Natural killer cell (primary cell): ENCODE data around the gene GPR25. TPM values are rescaled to one million over a fixed set of nuclear protein-coding genes. Genes with fewer than 3 reads are reported as not detected.

ENCODE experiments used
- ATAC-seq, 3 donors: fragments of 150-1000 bp in 2 of 3; fragments of 200-7000 bp in 1 of 3; cut with Tn5 transposase; 1 replicate in 1 of 3; 2 replicates in 2 of 3; pipeline ENCODE4 v1.10.0; 2021; ENCODE audit warnings: mild to moderate bottlenecking in 2 of 3, moderate library complexity in 2 of 3
- DNase-seq, 2 donors: peaks; one replicate each; pipeline versions ENCODE4 v3.0.0 to v3.0.0-alpha.2; 2013 to 2021; ENCODE audit warnings: mixed read lengths in 1 of 2
- H3K27ac ChIP-seq: one replicate; pipeline ENCODE4 v1.5.1; 2013; ENCODE audit warnings: mild to moderate bottlenecking, low read length
- H3K27me3 ChIP-seq: one replicate; pipeline ENCODE4 v1.6.1; 2013; ENCODE audit warnings: low read length; ENCODE audit not compliant: control insufficient read depth, insufficient read depth
- H3K36me3 ChIP-seq: one replicate; pipeline ENCODE4 v1.6.1; 2013; ENCODE audit warnings: low read length; ENCODE audit not compliant: control insufficient read depth, insufficient read depth
- H3K4me1 ChIP-seq: one replicate; pipeline ENCODE4 v1.6.1; 2013; ENCODE audit warnings: low read length; ENCODE audit not compliant: control insufficient read depth, insufficient read depth
- H3K4me3 ChIP-seq: one replicate; pipeline ENCODE4 v1.5.1; 2013; ENCODE audit warnings: low read length
- H3K9me3 ChIP-seq: one replicate; pipeline ENCODE4 v1.6.1; 2013; ENCODE audit warnings: low read length; ENCODE audit not compliant: control insufficient read depth, insufficient read depth
- H3K27ac Mint-ChIP-seq, 2 donors: one replicate each; pipeline ENCODE4 v1.8.0; 2022; ENCODE audit warnings: mild to moderate bottlenecking in 2 of 2, mixed read lengths in 2 of 2, moderate library complexity in 1 of 2
- H3K27me3 Mint-ChIP-seq, 2 donors: one replicate each; pipeline ENCODE4 v1.8.0; 2022; ENCODE audit warnings: low read depth in 2 of 2, mixed read lengths in 2 of 2
- H3K36me3 Mint-ChIP-seq: one replicate; pipeline ENCODE4 v1.8.0; 2022; ENCODE audit warnings: mixed read lengths
- H3K4me1 Mint-ChIP-seq, 2 donors: one replicate each; pipeline ENCODE4 v1.8.0; 2022; ENCODE audit warnings: mixed read lengths in 2 of 2
- H3K4me3 Mint-ChIP-seq: one replicate; pipeline ENCODE4 v1.8.0; 2022; ENCODE audit warnings: mild to moderate bottlenecking, moderate library complexity, mixed read lengths
- H3K9me3 Mint-ChIP-seq, 2 donors: one replicate each; pipeline ENCODE4 v1.8.0; 2022; ENCODE audit warnings: mixed read lengths in 2 of 2
- CTCF ChIP-seq: fragments of 200-600 bp; IDR thresholded peaks from one replicate; pipeline ENCODE4 v1.8.0; 2022; ENCODE audit warnings: antibody characterized with exemption
- WGBS: methylation state at CpG from one replicate; pipeline ENCODE4 v1.1.7; 2013; ENCODE audit warnings: missing lambda C conversion rate; ENCODE audit not compliant: insufficient coverage; 5-methylcytosine and 5-hydroxymethylcytosine counted together
- intact Hi-C: fragments of 100-400 bp; cut with micrococcal nuclease; formaldehyde crosslinking; loops from one replicate; pipeline ENCODE4 v1.14.2; 2022
- total RNA-seq, 4 donors: library from RNA; stranded (reverse); fragments of 120-200 nt in 1 of 4; gene quantifications; one replicate each; pipeline versions ENCODE4 v1.2.3 to v1.2.4, GENCODE V29; 2013 to 2022

GPR25 gene
- total RNA-seq, 3 donors from 2014 or later (not counting 1 experiment from before 2014, with no cell fraction given), result 2.1 to 9.4 (median 2.7) TPM

GRCh38 chr1:200856716-200857357 is 15.9 kb upstream of the GPR25 start:
- Mint-ChIP-seq H3K27ac (no peak overlapping the region), H3K4me1 (peaks cover 9 to 17% of the 10 kb centered on the region in 2 donors), H3K9me3 (no peaks in the 10 kb centered on the region), H3K27me3 (peaks cover 0 to 3% of the 10 kb centered on the region in 2 donors), H3K36me3 (no peaks in the 10 kb centered on the region), H3K4me3 (no peak overlapping the region)
- DNase-seq (no peak), ATAC-seq (no peak)
- 100% methylated on average over 1 of the region's 2 CpGs for WGBS
- Histone ChIP-seq H3K27me3 (no peaks in the 10 kb centered on the region), H3K4me1 (peaks cover 3% of the 10 kb centered on the region), H3K27ac (no peak overlapping the region), H3K4me3 (no peak overlapping the region), H3K36me3 (no peaks in the 10 kb centered on the region), H3K9me3 (no peaks in the 10 kb centered on the region)
- TF ChIP-seq CTCF, result no peak
- intact Hi-C loops, result no loop called here

- H3K4me1 Mint-ChIP-seq, result peaks cover 18 to 27% of the 10 kb centered on the region in 2 donors
- no peak for DNase-seq
- H3K4me3 ChIP-seq, result no peak overlapping the region
- no peaks in the 10 kb centered on the region for H3K36me3 ChIP-seq
- H3K27me3 Mint-ChIP-seq, result no peaks in the 10 kb centered on the region
- no peak overlapping the region for H3K27ac Mint-ChIP-seq
- intact Hi-C loops, result no loop called here
- H3K9me3 Mint-ChIP-seq, result no peaks in the 10 kb centered on the region
- H3K4me1 ChIP-seq, result peaks cover 9% of the 10 kb centered on the region
- H3K27me3 ChIP-seq, result no peaks in the 10 kb centered on the region
- H3K36me3 Mint-ChIP-seq, result no peaks in the 10 kb centered on the region
- H3K27ac ChIP-seq, result no peak overlapping the region
- no peaks in the 10 kb centered on the region for H3K9me3 ChIP-seq
- H3K4me3 Mint-ChIP-seq, result peak overlapping the region; percentile 21
- WGBS, result 44% methylated on average over 1 of the region's 1 CpG
- peak in 1 of 3 donors; percentile 21 for ATAC-seq
- no peak for TF ChIP-seq CTCF
Observed at GRCh38 chr1:200857804-200858203, 15.0 kb upstream of the GPR25 start.

DNA sequence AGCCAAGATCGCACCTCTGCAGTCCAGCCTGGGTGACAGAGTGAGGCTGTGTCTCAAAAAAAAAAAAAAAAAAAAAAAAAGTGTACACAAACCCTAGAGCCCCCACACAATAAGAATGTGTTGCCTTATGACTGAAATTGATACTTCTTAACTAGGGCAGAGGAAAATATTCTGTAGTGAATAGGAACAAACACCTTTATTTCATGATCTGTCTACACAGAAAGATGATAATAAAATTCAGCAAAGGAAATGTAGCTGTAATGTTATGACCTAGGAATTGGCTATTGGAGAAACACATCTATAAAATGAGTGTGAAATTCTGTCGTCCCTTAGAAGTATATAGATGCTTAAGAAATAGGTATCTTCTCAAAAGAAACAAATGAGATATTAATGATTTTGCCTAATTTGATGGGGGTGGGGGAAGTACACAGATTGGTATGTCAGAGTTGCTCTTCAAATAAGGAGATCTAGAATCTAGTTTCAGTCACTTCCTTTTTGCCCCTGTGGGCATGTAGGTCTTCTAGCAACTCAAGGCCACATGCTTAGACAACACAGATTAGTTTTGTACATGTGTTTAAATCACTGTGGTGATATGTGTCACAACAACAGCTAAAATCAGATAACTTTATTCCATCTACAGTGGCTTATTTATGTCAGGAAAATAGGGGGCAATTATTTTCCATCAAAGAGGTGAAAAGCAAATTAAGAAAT is 10.7 kb upstream of the GPR25 start:
- TF ChIP-seq CTCF, result no peak
- H3K27me3 ChIP-seq, result no peaks in the 10 kb centered on the region
- H3K4me1 Mint-ChIP-seq, result peaks cover 27 to 39% of the 10 kb centered on the region in 2 donors
- H3K9me3 Mint-ChIP-seq, result no peaks in the 10 kb centered on the region
- intact Hi-C loops, result loop anchor here (1.0 to 5.0 kb wide), 2 partner anchors 26 to 45 kb away; no protein-coding TSS in a partner anchor
- no peaks in the 10 kb centered on the region for H3K9me3 ChIP-seq
- peaks cover 22% of the 10 kb centered on the region for H3K4me1 ChIP-seq
- no peak overlapping the region for H3K4me3 ChIP-seq
- H3K36me3 Mint-ChIP-seq, result no peaks in the 10 kb centered on the region
- peak overlapping the region; percentile 72 to 87 for H3K27ac Mint-ChIP-seq
- DNase-seq (peak in 1 of 2 donors; percentile 60), ATAC-seq (peak; percentile 67 to 76 (median 74))
- H3K27me3 Mint-ChIP-seq, result no peaks in the 10 kb centered on the region
- peak overlapping the region; percentile 79 for H3K27ac ChIP-seq
- no peaks in the 10 kb centered on the region for H3K36me3 ChIP-seq
- H3K4me3 Mint-ChIP-seq, result peak overlapping the region; percentile 52
- WGBS, result 54% methylated on average over 1 of the region's 2 CpGs
